Neural cell (in vitro differentiated cells): ENCODE measurements around the gene KCTD12. TPM values are rescaled to one million over a fixed set of nuclear protein-coding genes. Genes with fewer than 3 reads are reported as not detected.

Source experiments
- H2AFZ ChIP-seq: fragments of 200-600, 300-800 bp; sonication (generic), shearing (Covaris generic); 2 replicates; pipeline ENCODE4 v1.6.0; 2014; ENCODE audit warnings: low read depth, mild to moderate bottlenecking, antibody characterized with exemption, low read length, moderate library complexity
- H3F3A ChIP-seq: fragments of 200-600 bp; shearing (Covaris generic); 2 replicates; pipeline ENCODE4 v1.6.1; 2016; ENCODE audit warnings: mild to moderate bottlenecking, moderate library complexity, mixed read lengths, antibody characterized with exemption, low read length; ENCODE audit not compliant: insufficient read depth, poor library complexity, severe bottlenecking
- H3K27ac ChIP-seq: fragments of 200-600, 300-800 bp; sonication (generic), shearing (Covaris generic); 2 replicates; pipeline ENCODE4 v1.5.1; 2014; ENCODE audit warnings: mild to moderate bottlenecking, low read length, moderate library complexity
- H3K27me3 ChIP-seq: fragments of 300-800, 200-600 bp; sonication (generic), shearing (Covaris generic); 2 replicates; pipeline ENCODE4 v1.6.0; 2014; ENCODE audit warnings: mild to moderate bottlenecking, low read depth, low read length, moderate library complexity; ENCODE audit not compliant: insufficient read depth
- H3K36me3 ChIP-seq: fragments of 300-800, 200-600 bp; sonication (generic), shearing (Covaris generic); 2 replicates; pipeline ENCODE4 v1.5.1; 2014; ENCODE audit warnings: mild to moderate bottlenecking, antibody characterized with exemption, low read length, moderate library complexity; ENCODE audit not compliant: insufficient read depth
- H3K4me2 ChIP-seq: fragments of 300-800, 200-600 bp; sonication (generic), shearing (Covaris generic); 2 replicates; pipeline ENCODE4 v1.6.0; 2014; ENCODE audit warnings: mild to moderate bottlenecking, low read length
- H3K4me3 ChIP-seq: fragments of 300-800, 200-600 bp; sonication (generic), shearing (Covaris generic); 2 replicates; pipeline ENCODE4 v1.5.1; 2014; ENCODE audit warnings: mild to moderate bottlenecking, low read length, moderate library complexity
- H3K79me2 ChIP-seq: fragments of 200-600 bp; shearing (Covaris generic); replicated peaks from 2 replicates; pipeline ENCODE4 v1.6.0; 2014; ENCODE audit warnings: mild to moderate bottlenecking, low read length, moderate library complexity; ENCODE audit not compliant: insufficient read depth
- H3K9ac ChIP-seq: fragments of 300-800, 200-600 bp; sonication (generic), shearing (Covaris generic); 2 replicates; pipeline ENCODE4 v1.6.1; 2016; ENCODE audit warnings: mild to moderate bottlenecking, low read length, mixed read lengths
- H3K9me2 ChIP-seq: fragments of 200-600 bp; shearing (Covaris generic); 2 replicates; pipeline ENCODE4 v1.6.1; 2016; ENCODE audit warnings: mild to moderate bottlenecking, low read length, mixed read lengths; ENCODE audit not compliant: insufficient read depth
- H3K9me3 ChIP-seq: fragments of 200-600, 300-800 bp; sonication (generic), shearing (Covaris generic); 2 replicates; pipeline ENCODE4 v1.6.1; 2016; ENCODE audit warnings: mild to moderate bottlenecking, mixed run types, low read length, moderate library complexity, mixed read lengths
- H4K20me1 ChIP-seq: fragments of 200-600 bp; shearing (Covaris generic); 2 replicates; pipeline ENCODE4 v1.6.1; 2016; ENCODE audit warnings: mild to moderate bottlenecking, mixed run types; ENCODE audit not compliant: insufficient read depth
- CTCF ChIP-seq: fragments of 450-650 bp; IDR thresholded peaks from 2 replicates; pipeline ENCODE4 v1.5.1; 2014; ENCODE audit warnings: antibody characterized with exemption, mild to moderate bottlenecking, moderate library complexity; ENCODE audit not compliant: poor library complexity, severe bottlenecking
- EP300 ChIP-seq: fragments of 450-650 bp; conservative IDR thresholded peaks from 2 replicates; pipeline ENCODE4 v1.6.1; 2014; ENCODE audit warnings: antibody characterized with exemption, mild to moderate bottlenecking, moderate library complexity; ENCODE audit not compliant: poor library complexity, severe bottlenecking
- EZH2 ChIP-seq: fragments of 200-600, 300-800 bp; shearing (Covaris generic), sonication (generic); IDR thresholded peaks from 2 replicates; pipeline ENCODE4 v1.6.1; 2014; ENCODE audit warnings: antibody characterized with exemption, low read length, borderline replicate concordance, mild to moderate bottlenecking; ENCODE audit not compliant: insufficient read depth, poor library complexity, severe bottlenecking
- MXI1 ChIP-seq: fragments of 450-650 bp; conservative IDR thresholded peaks from 2 replicates; pipeline ENCODE4 v1.6.1; 2014; ENCODE audit warnings: antibody characterized with exemption, mild to moderate bottlenecking; ENCODE audit not compliant: poor library complexity, severe bottlenecking
- POLR2AphosphoS5 ChIP-seq: IDR thresholded peaks from 2 replicates; pipeline ENCODE4 v1.6.1; 2012
- RAD21 ChIP-seq: fragments of 450-650 bp; conservative IDR thresholded peaks from 2 replicates; pipeline ENCODE4 v1.6.1; 2014; ENCODE audit warnings: antibody characterized with exemption, mild to moderate bottlenecking, moderate library complexity
- SMC3 ChIP-seq: fragments of 450-650 bp; conservative IDR thresholded peaks from 2 replicates; pipeline ENCODE4 v1.6.1; 2014; ENCODE audit warnings: antibody characterized with exemption, mild to moderate bottlenecking, moderate library complexity; ENCODE audit not compliant: poor library complexity
- TAF1 ChIP-seq: IDR thresholded peaks from 2 replicates; pipeline ENCODE4 v1.6.1; 2012; ENCODE audit warnings: low read depth
- polyA plus RNA-seq: library from polyadenylated mRNA; depleted of rRNA; stranded (reverse); fragments of >200 nt; gene quantifications from 2 replicates; pipeline ENCODE4 v1.2.3, GENCODE V29; 2014
- TF ChIP-seq, protein P1 (sequence below): IDR thresholded peaks from 2 replicates; pipeline ENCODE4 v1.6.1; 2012; ENCODE audit warnings: borderline replicate concordance

KCTD12 gene
- polyA plus RNA-seq, 1 donor from 2014 or later = 2.7 TPM

DNA sequence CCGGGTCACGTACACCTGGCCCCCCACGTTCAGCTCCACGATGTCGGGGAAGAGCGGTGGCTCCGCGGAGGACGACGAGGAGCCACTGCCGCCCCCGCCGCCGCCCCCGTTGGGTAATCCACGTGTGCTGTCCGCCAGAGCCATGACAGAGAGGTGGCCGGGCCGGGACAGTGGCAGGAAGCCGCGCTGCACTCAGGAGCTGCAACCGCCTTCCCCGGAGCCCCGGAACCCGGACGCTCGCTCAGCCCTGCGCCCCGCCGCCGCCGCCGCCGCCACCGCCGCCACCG is 257 bp downstream of the KCTD12 start:
- Histone ChIP-seq H3K36me3 (no peaks in the 10 kb centered on the region), H4K20me1 (no peaks in the 10 kb centered on the region), H3K9me3 (no peaks in the 10 kb centered on the region), H3K27me3 (peaks cover 43% of the 10 kb centered on the region), H3K9ac (peak overlapping the region; percentile 67), H3K4me2 (peak overlapping the region; percentile 32), H2AFZ (peak overlapping the region; percentile 69), H3K4me3 (peak overlapping the region; percentile 88), H3K27ac (no peak overlapping the region), H3F3A (no peaks in the 10 kb centered on the region), H3K79me2 (no peaks in the 10 kb centered on the region), H3K9me2 (no peaks in the 10 kb centered on the region)
- TF ChIP-seq CTCF = no peak
- TF ChIP-seq TAF1 = no peak
- no peak for TF ChIP-seq POLR2AphosphoS5
- TF ChIP-seq, protein P1, sequence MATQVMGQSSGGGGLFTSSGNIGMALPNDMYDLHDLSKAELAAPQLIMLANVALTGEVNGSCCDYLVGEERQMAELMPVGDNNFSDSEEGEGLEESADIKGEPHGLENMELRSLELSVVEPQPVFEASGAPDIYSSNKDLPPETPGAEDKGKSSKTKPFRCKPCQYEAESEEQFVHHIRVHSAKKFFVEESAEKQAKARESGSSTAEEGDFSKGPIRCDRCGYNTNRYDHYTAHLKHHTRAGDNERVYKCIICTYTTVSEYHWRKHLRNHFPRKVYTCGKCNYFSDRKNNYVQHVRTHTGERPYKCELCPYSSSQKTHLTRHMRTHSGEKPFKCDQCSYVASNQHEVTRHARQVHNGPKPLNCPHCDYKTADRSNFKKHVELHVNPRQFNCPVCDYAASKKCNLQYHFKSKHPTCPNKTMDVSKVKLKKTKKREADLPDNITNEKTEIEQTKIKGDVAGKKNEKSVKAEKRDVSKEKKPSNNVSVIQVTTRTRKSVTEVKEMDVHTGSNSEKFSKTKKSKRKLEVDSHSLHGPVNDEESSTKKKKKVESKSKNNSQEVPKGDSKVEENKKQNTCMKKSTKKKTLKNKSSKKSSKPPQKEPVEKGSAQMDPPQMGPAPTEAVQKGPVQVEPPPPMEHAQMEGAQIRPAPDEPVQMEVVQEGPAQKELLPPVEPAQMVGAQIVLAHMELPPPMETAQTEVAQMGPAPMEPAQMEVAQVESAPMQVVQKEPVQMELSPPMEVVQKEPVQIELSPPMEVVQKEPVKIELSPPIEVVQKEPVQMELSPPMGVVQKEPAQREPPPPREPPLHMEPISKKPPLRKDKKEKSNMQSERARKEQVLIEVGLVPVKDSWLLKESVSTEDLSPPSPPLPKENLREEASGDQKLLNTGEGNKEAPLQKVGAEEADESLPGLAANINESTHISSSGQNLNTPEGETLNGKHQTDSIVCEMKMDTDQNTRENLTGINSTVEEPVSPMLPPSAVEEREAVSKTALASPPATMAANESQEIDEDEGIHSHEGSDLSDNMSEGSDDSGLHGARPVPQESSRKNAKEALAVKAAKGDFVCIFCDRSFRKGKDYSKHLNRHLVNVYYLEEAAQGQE = no peak

- no peak overlapping the region for H3K27ac ChIP-seq
- peaks cover 43% of the 10 kb centered on the region for H3K27me3 ChIP-seq
- no peaks in the 10 kb centered on the region for H3K9me3 ChIP-seq
- no peaks in the 10 kb centered on the region for H3K79me2 ChIP-seq
- no peaks in the 10 kb centered on the region for H3K36me3 ChIP-seq
- peak; percentile 70 for TF ChIP-seq SMC3
- no peak for TF ChIP-seq EP300
- no peak for TF ChIP-seq TAF1
- TF ChIP-seq CTCF = peak; percentile 62
- TF ChIP-seq MXI1 = peak; percentile 64
- TF ChIP-seq, protein P1 = no peak
- no peak for TF ChIP-seq POLR2AphosphoS5
- no peak for TF ChIP-seq EZH2
- TF ChIP-seq RAD21 = peak; percentile 62
- H2AFZ ChIP-seq = peak overlapping the region; percentile 69
- no peaks in the 10 kb centered on the region for H4K20me1 ChIP-seq
- no peaks in the 10 kb centered on the region for H3K9me2 ChIP-seq
- H3K4me2 ChIP-seq = peak overlapping the region; percentile 37
- peak overlapping the region; percentile 88 for H3K4me3 ChIP-seq
- H3K9ac ChIP-seq = peak overlapping the region; percentile 67
- no peaks in the 10 kb centered on the region for H3F3A ChIP-seq
These were observed 801 bp downstream of the KCTD12 start for GRCh38 chr13:76885203-76886004.
